ENCODE measurements around the gene S1PR3. TPM values are rescaled to one million over a fixed set of nuclear protein-coding genes. Genes with fewer than 3 reads are reported as not detected.
"Not testable (repeated sequence)": the region's sequence is repeated elsewhere in the genome, so short reads cannot be mapped to it uniquely, and the experiment has no call there.

Gene S1PR3
- total RNA-seq: 10 to 100 TPM in 1 of 5 experiments, under 1 TPM in 2, not detected in 2; 0.19 to 26.0 (median 0.22) TPM
- polyA plus RNA-seq: not detected
- total RNA-seq: 0.40 reads per million

- H3K4me1 ChIP-seq (ENCODE audit: control insufficient read depth in 2 of 2, insufficient read depth in 2 of 2, low read length in 2 of 2): peaks cover 0 to 19% of the 10 kb centered on the region in 2 donors
- DNase-seq (peak in 5 of 9 donors; percentile 6 to 60 (median 13)), ATAC-seq (peak; percentile 39)
- Mint-ChIP-seq H3K4me3 (peak within 1 kb of the TSS; percentile 38 to 78 (median 56)), H3K4me1 (peaks cover 11 to 34% (median 24%) of the 10 kb centered on the region in 7 donors), H3K36me3 (no peaks in the 10 kb centered on the region), H3K9me3 (peaks cover 0 to 2% (median 0%) of the 10 kb centered on the region in 11 donors), H3K27me3 (peaks cover 43 to 50% (median 45%) of the 10 kb centered on the region in 5 donors), H3K27ac (no peak within 1 kb of the TSS)
- no peaks in the 10 kb centered on the region for H3K36me3 ChIP-seq (ENCODE audit: control insufficient read depth in 2 of 3, insufficient read depth in 3 of 3, low read length in 3 of 3)
- POLR2A ChIA-PET: no interaction called here
- peaks cover 0 to 17% of the 10 kb centered on the region in 2 donors for H3K27me3 ChIP-seq (ENCODE audit: control insufficient read depth in 2 of 2, insufficient read depth in 2 of 2, low read length in 2 of 2)
- intact Hi-C loops (cut with micrococcal nuclease): no loop called here
- no peaks in the 10 kb centered on the region for H3K9me3 ChIP-seq (ENCODE audit: control insufficient read depth in 2 of 3, low read length in 3 of 3)
- no peak within 1 kb of the TSS for H3K4me3 ChIP-seq (ENCODE audit: low read length)
- H3K27ac ChIP-seq (ENCODE audit: low read depth, low read length): no peak within 1 kb of the TSS
- CTCF ChIA-PET: no interaction called here
Measured at GRCh38 chr9:88991066-88992034, at the start of gene S1PR3. TSS of gene S1PR3 (plus strand) at chr9:88991468. CDS start at chr9:89001201, 9,733 bp downstream.

GRCh38 chr9:88941586-88941985, 49.7 kb upstream of the S1PR3 start:
- H3K4me1 Mint-ChIP-seq; H3K36me3 ChIP-seq (ENCODE audit: control insufficient read depth in 2 of 3, insufficient read depth in 3 of 3, low read length in 3 of 3); DNase-seq; POLR2A ChIA-PET; H3K4me3 ChIP-seq (ENCODE audit: low read length); H3K27ac Mint-ChIP-seq; H3K4me3 Mint-ChIP-seq; H3K9me3 ChIP-seq (ENCODE audit: control insufficient read depth in 2 of 3, low read length in 3 of 3); H3K27me3 ChIP-seq (ENCODE audit: control insufficient read depth in 2 of 2, insufficient read depth in 2 of 2, low read length in 2 of 2); ATAC-seq; H3K36me3 Mint-ChIP-seq; CTCF ChIA-PET; H3K4me1 ChIP-seq (ENCODE audit: control insufficient read depth in 2 of 2, insufficient read depth in 2 of 2, low read length in 2 of 2); intact Hi-C loops (cut with micrococcal nuclease); H3K27ac ChIP-seq (ENCODE audit: low read depth, low read length): not testable (repeated sequence)
- Mint-ChIP-seq H3K9me3 (peaks cover 0 to 15% (median 3%) of the 10 kb centered on the region in 11 donors), H3K27me3 (peaks cover 0 to 25% (median 0%) of the 10 kb centered on the region in 5 donors)

DNA sequence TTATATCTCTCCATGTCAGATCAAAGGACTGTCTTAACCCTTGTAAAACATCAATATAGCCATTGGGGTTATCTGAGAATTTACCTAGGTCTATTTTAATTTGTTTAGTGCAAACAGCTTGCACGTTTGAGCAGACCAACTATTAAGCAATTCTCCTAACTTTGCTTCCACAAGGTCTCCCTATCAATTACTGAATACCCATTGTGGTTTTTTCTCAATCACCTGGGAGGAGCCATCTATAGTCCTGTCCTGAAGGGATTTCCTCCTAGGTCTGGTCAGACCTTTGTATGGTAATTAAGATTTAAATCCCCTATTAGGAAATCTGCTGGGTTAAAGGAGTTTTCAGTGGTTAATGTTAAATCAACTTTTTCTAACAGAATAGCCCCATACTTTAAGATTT, 48.9 kb upstream of the S1PR3 start:
- no peak for DNase-seq
- no peak overlapping the region for H3K27ac ChIP-seq (ENCODE audit: low read depth, low read length)
- H3K36me3 Mint-ChIP-seq: no peaks in the 10 kb centered on the region
- no peaks in the 10 kb centered on the region for H3K4me1 ChIP-seq (ENCODE audit: control insufficient read depth in 2 of 2, insufficient read depth in 2 of 2, low read length in 2 of 2)
- ATAC-seq: no peak
- H3K27me3 ChIP-seq (ENCODE audit: control insufficient read depth in 2 of 2, insufficient read depth in 2 of 2, low read length in 2 of 2): no peaks in the 10 kb centered on the region
- H3K36me3 ChIP-seq (ENCODE audit: control insufficient read depth in 2 of 3, insufficient read depth in 3 of 3, low read length in 3 of 3): no peaks in the 10 kb centered on the region
- POLR2A ChIA-PET: no interaction called here
- no peak overlapping the region for H3K4me3 ChIP-seq (ENCODE audit: low read length)
- H3K9me3 Mint-ChIP-seq: peaks cover 0 to 15% (median 3%) of the 10 kb centered on the region in 11 donors
- H3K4me1 Mint-ChIP-seq: peaks cover 0 to 4% (median 0%) of the 10 kb centered on the region in 7 donors
- intact Hi-C loops (cut with micrococcal nuclease): no loop called here
- no peak overlapping the region for H3K4me3 Mint-ChIP-seq
- CTCF ChIA-PET: no interaction called here
- H3K27me3 Mint-ChIP-seq: peaks cover 0 to 25% (median 3%) of the 10 kb centered on the region in 5 donors
- no peaks in the 10 kb centered on the region for H3K9me3 ChIP-seq (ENCODE audit: control insufficient read depth in 2 of 3, low read length in 3 of 3)
- no peak overlapping the region for H3K27ac Mint-ChIP-seq

- ATAC-seq (no peak), DNase-seq (no peak)
- Mint-ChIP-seq H3K4me3 (no peak overlapping the region), H3K36me3 (no peaks in the 10 kb centered on the region), H3K27me3 (peaks cover 0 to 22% (median 10%) of the 10 kb centered on the region in 5 donors), H3K4me1 (peaks cover 0 to 6% (median 1%) of the 10 kb centered on the region in 7 donors), H3K27ac (no peak overlapping the region), H3K9me3 (peaks cover 0 to 4% (median 0%) of the 10 kb centered on the region in 11 donors)
- H3K9me3 ChIP-seq (ENCODE audit: control insufficient read depth in 2 of 3, low read length in 3 of 3): no peaks in the 10 kb centered on the region
- no peaks in the 10 kb centered on the region for H3K36me3 ChIP-seq (ENCODE audit: control insufficient read depth in 2 of 3, insufficient read depth in 3 of 3, low read length in 3 of 3)
- H3K27me3 ChIP-seq (ENCODE audit: control insufficient read depth in 2 of 2, insufficient read depth in 2 of 2, low read length in 2 of 2): no peaks in the 10 kb centered on the region
- CTCF ChIA-PET: no interaction called here
- intact Hi-C loops (cut with micrococcal nuclease): no loop called here
- H3K4me1 ChIP-seq (ENCODE audit: control insufficient read depth in 2 of 2, insufficient read depth in 2 of 2, low read length in 2 of 2): no peaks in the 10 kb centered on the region
- POLR2A ChIA-PET: no interaction called here
- no peak overlapping the region for H3K27ac ChIP-seq (ENCODE audit: low read depth, low read length)
- H3K4me3 ChIP-seq (ENCODE audit: low read length): no peak overlapping the region
Measured at GRCh38 chr9:88945636-88946333, 45.5 kb upstream of the S1PR3 start.

DNA sequence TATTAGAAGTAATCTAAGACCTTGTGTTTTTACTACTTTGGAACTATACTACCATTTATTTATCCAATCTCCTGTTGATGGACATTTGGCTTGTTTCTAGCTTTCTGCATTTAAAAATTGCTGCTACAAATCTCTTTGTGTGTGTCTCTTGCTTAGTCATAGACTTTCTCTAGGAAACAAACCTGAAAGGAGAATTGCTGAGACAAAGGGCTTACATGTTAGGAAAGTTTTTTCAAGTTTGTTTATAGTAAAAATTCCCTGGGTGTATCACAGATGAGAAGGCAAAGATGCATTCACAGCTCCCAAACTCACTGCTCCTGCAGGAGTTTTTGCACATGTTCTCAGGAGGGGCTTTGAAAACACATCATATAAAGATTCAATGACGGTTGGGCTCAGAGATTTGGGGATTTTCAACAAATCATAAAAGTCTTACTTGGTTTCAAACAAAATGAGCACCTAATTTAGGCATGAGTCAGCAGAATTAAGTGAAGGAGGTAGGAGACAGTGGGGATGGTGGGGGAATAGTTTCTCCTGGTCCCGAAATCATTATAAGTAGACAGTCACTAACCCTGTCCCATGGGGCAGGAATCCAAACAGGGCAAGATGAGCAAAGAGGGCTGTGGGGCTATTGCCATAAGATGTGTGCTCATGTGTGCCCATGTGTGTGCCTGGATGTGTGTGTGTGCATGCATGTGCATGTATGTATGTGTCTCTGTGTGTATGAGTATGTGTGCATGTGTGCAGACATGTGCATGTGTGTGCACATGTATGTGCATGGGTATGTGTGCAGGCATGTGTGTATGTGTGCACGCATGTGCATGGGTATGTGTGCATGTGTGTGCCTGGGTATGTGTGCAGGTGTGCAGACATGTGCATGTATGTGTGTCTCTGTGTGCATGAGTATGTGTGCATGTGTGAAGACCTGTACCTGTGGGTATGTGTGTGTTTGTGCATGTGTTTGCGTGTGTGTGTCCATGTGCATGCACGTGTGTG, 43.4 kb upstream of the S1PR3 start:
- peaks cover 0 to 4% (median 0%) of the 10 kb centered on the region in 11 donors for H3K9me3 Mint-ChIP-seq

DNA sequence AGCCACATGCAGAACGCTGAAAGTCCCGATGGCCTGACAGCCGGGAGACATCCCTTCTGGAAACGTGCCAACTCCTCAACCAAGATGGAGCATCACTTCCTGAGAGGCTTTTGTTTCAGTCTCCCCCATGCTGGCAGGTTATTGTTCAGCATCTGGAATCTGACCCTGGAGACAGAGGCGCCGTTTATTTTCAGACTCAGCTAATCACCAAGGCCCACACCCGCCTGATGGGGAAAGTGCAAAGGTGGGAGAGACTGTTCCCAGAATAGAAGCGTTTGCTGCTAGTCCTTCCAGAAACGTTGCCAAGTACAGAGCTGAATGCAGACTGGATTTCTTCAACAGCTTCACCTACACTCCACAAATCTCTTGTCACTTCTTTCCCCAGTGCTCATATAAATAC, 41.8 kb upstream of the S1PR3 start:
- CTCF ChIA-PET: no interaction called here
- intact Hi-C loops (cut with micrococcal nuclease): no loop called here
- POLR2A ChIA-PET: no interaction called here
- Mint-ChIP-seq H3K27me3 (peaks cover 6 to 32% (median 21%) of the 10 kb centered on the region in 5 donors), H3K27ac (no peak overlapping the region), H3K36me3 (no peaks in the 10 kb centered on the region), H3K4me1 (peaks cover 0 to 13% (median 7%) of the 10 kb centered on the region in 7 donors), H3K9me3 (peaks cover 0 to 4% (median 0%) of the 10 kb centered on the region in 11 donors), H3K4me3 (no peak overlapping the region)
- H3K27me3 ChIP-seq (ENCODE audit: control insufficient read depth in 2 of 2, insufficient read depth in 2 of 2, low read length in 2 of 2): no peaks in the 10 kb centered on the region
- H3K4me3 ChIP-seq (ENCODE audit: low read length): no peak overlapping the region
- DNase-seq: no peak
- no peak for ATAC-seq
- H3K36me3 ChIP-seq (ENCODE audit: control insufficient read depth in 2 of 3, insufficient read depth in 3 of 3, low read length in 3 of 3): no peaks in the 10 kb centered on the region
- H3K9me3 ChIP-seq (ENCODE audit: control insufficient read depth in 2 of 3, low read length in 3 of 3): no peaks in the 10 kb centered on the region
- no peak overlapping the region for H3K27ac ChIP-seq (ENCODE audit: low read depth, low read length)
- H3K4me1 ChIP-seq (ENCODE audit: control insufficient read depth in 2 of 2, insufficient read depth in 2 of 2, low read length in 2 of 2): no peaks in the 10 kb centered on the region

More for the DNA sequence above, 43.4 kb upstream of the S1PR3 start:
- no peaks in the 10 kb centered on the region for H3K36me3 ChIP-seq (ENCODE audit: control insufficient read depth in 2 of 3, insufficient read depth in 3 of 3, low read length in 3 of 3)
- H3K4me3 Mint-ChIP-seq: no peak overlapping the region
- no peak overlapping the region for H3K4me3 ChIP-seq (ENCODE audit: low read length)
- intact Hi-C loops (cut with micrococcal nuclease): no loop called here
- ChIA-PET POLR2A (no interaction called here), CTCF (no interaction called here)
- H3K27ac Mint-ChIP-seq: peak overlapping the region in 1 of 9 donors; percentile 26
- H3K4me1 ChIP-seq (ENCODE audit: control insufficient read depth in 2 of 2, insufficient read depth in 2 of 2, low read length in 2 of 2): no peaks in the 10 kb centered on the region
- no peak overlapping the region for H3K27ac ChIP-seq (ENCODE audit: low read depth, low read length)
- peaks cover 3 to 26% (median 10%) of the 10 kb centered on the region in 5 donors for H3K27me3 Mint-ChIP-seq
- H3K4me1 Mint-ChIP-seq: peaks cover 0 to 6% (median 3%) of the 10 kb centered on the region in 7 donors
- no peak for DNase-seq
- H3K36me3 Mint-ChIP-seq: no peaks in the 10 kb centered on the region
- H3K9me3 ChIP-seq (ENCODE audit: control insufficient read depth in 2 of 3, low read length in 3 of 3): no peaks in the 10 kb centered on the region
- ATAC-seq: no peak
- H3K27me3 ChIP-seq (ENCODE audit: control insufficient read depth in 2 of 2, insufficient read depth in 2 of 2, low read length in 2 of 2): no peaks in the 10 kb centered on the region

Data from naive thymus-derived CD4-positive, alpha-beta T cell (primary cell).